ENCODE data around the gene MCC. TPM values are rescaled to one million over a fixed set of nuclear protein-coding genes. Genes with fewer than 3 reads are reported as not detected.

Gene MCC
- total RNA-seq, 1 experiment from 2014 or later = 0.41 TPM

GRCh38 chr5:113264046-113264445, 224.2 kb downstream of the MCC start:
- Histone ChIP-seq H3K9me3 (ENCODE audit: control insufficient read depth, insufficient read depth, low read depth, low read length) (no peaks in the 10 kb centered on the region), H3K4me1 (ENCODE audit: control insufficient read depth, insufficient read depth, low read length) (no peaks in the 10 kb centered on the region), H3K4me3 (ENCODE audit: low read depth in 2 of 2, low read length in 2 of 2) (no peak overlapping the region), H3K27me3 (ENCODE audit: control insufficient read depth, insufficient read depth, low read length) (no peaks in the 10 kb centered on the region), H3K36me3 (ENCODE audit: control insufficient read depth, insufficient read depth, low read length) (no peaks in the 10 kb centered on the region), H3K27ac (ENCODE audit: low read length) (no peak overlapping the region)
- intact Hi-C loops (cut with micrococcal nuclease; ENCODE audit: unreplicated experiment) = no loop called here
- no TSS peak for BruUV-seq (replicated peaks)
- TF ChIP-seq SIN3A (IDR thresholded peaks at IDR 0.05; ENCODE audit: borderline replicate concordance, insufficient read depth, low read depth, low read length) = no peak
- TF ChIP-seq TCF7L2 (IDR thresholded peaks at IDR 0.05; ENCODE audit: low read depth, low read length) = no peak
- TF ChIP-seq CTCF (IDR thresholded peaks at IDR 0.05) = no peak
- TF ChIP-seq REST (IDR thresholded peaks at IDR 0.05; ENCODE audit: insufficient read depth in 1 of 2, low read depth in 2 of 2, low read length in 1 of 2) = no peak
- no peak for TF ChIP-seq POLR2AphosphoS5 (IDR thresholded peaks at IDR 0.05; ENCODE audit: low read depth, low read length)
- in situ Hi-C loops (cut with HindIII; ENCODE audit: low pct_unique_long_range_greater_than_20kb, low sequenced_read_pairs) = no loop called here
- CTCF ChIA-PET = no interaction called here
- DNase-seq (ENCODE audit: low read depth, low spot score) (no peak), ATAC-seq (no peak)
- POLR2A ChIA-PET = no interaction called here

- no peaks in the 10 kb centered on the region for H3K36me3 ChIP-seq (ENCODE audit: control insufficient read depth, insufficient read depth, low read length)
- ChIA-PET POLR2A (interaction anchor here (0.5 kb wide), 1 partner anchor 55 kb away, joined by 3 read pairs; no protein-coding TSS in a partner anchor), CTCF (no interaction called here)
- no peak for DNase-seq (ENCODE audit: low read depth, low spot score)
- no peak for ATAC-seq
- intact Hi-C loops (cut with micrococcal nuclease; ENCODE audit: unreplicated experiment) (no loop called here), in situ Hi-C loops (cut with HindIII; ENCODE audit: low pct_unique_long_range_greater_than_20kb, low sequenced_read_pairs) (no loop called here)
- TF ChIP-seq CTCF (IDR thresholded peaks at IDR 0.05) = no peak
- no peak for TF ChIP-seq POLR2AphosphoS5 (IDR thresholded peaks at IDR 0.05; ENCODE audit: low read depth, low read length)
- TF ChIP-seq SIN3A (IDR thresholded peaks at IDR 0.05; ENCODE audit: borderline replicate concordance, insufficient read depth, low read depth, low read length) = no peak
- TF ChIP-seq REST (IDR thresholded peaks at IDR 0.05; ENCODE audit: insufficient read depth in 1 of 2, low read depth in 2 of 2, low read length in 1 of 2) = no peak
- TF ChIP-seq TCF7L2 (IDR thresholded peaks at IDR 0.05; ENCODE audit: low read depth, low read length) = no peak
- no peak overlapping the region for H3K27ac ChIP-seq (ENCODE audit: low read length)
- no TSS peak for BruUV-seq (replicated peaks)
- no peak overlapping the region for H3K4me3 ChIP-seq (ENCODE audit: low read depth in 2 of 2, low read length in 2 of 2)
- H3K9me3 ChIP-seq (ENCODE audit: control insufficient read depth, insufficient read depth, low read depth, low read length) = no peaks in the 10 kb centered on the region
- no peaks in the 10 kb centered on the region for H3K27me3 ChIP-seq (ENCODE audit: control insufficient read depth, insufficient read depth, low read length)
- no peaks in the 10 kb centered on the region for H3K4me1 ChIP-seq (ENCODE audit: control insufficient read depth, insufficient read depth, low read length)
Measured at GRCh38 chr5:113263545-113263944, 224.7 kb downstream of the MCC start.

All from Panc1 (cell line).